Hematopoietic multipotent progenitor cell treated with erythropoietin and hydrocortisone succinate and interleukin-3 and kit ligand, for 17 days (in vitro differentiated cells): Measurements from ENCODE around the gene ZBTB44.
"Not testable (repeated sequence)": the region's sequence is repeated elsewhere in the genome, so short reads cannot be mapped to it uniquely, and the experiment has no call there.

Experiments
- DNase-seq: peaks from one replicate; pipeline ENCODE4 v3.0.0-alpha.2; 2015; ENCODE audit warnings: low spot score

ZBTB44 gene, protein sequence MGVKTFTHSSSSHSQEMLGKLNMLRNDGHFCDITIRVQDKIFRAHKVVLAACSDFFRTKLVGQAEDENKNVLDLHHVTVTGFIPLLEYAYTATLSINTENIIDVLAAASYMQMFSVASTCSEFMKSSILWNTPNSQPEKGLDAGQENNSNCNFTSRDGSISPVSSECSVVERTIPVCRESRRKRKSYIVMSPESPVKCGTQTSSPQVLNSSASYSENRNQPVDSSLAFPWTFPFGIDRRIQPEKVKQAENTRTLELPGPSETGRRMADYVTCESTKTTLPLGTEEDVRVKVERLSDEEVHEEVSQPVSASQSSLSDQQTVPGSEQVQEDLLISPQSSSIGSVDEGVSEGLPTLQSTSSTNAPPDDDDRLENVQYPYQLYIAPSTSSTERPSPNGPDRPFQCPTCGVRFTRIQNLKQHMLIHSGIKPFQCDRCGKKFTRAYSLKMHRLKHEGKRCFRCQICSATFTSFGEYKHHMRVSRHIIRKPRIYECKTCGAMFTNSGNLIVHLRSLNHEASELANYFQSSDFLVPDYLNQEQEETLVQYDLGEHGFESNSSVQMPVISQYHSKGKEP

DNA sequence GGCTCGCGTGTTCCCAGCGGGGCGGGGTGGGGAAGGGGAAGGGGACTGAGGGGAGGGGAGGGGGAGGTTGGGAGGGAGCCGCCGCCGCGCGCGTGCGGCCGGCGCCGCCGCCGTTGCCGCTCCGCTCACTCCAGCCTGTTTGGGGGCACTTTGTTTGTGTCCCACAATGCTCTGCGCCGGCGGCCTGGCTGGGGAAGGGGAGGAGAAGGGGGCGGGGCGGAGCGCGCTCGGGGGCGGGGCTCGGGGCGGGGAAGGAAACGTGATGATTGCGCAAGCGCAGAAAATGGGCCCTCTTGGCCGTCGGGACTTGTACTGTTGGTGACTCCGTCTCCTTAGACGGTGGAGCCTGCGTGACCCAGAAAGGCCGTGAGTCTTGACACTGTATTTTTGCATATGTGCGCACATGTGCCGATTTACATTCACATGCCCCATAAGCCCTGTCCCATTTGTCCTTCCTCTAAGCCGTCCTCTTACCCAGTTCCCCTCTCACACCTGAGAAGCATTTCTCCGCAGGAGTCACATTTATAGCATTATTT lies at the start of gene ZBTB44:
Gene ZBTB44, minus strand, starts transcription at position 168 of the 536 bp plus-strand sequence. CDS start 53,044 bp downstream, outside the sequence.
- peak; percentile 97 for DNase-seq

- DNase-seq, result no peak
These were observed 44.7 kb upstream of the ZBTB44 start for GRCh38 chr11:130359419-130359818.

- DNase-seq, result no peak
These were observed 43.7 kb upstream of the ZBTB44 start for GRCh38 chr11:130358398-130358797.

- DNase-seq, result no peak
These were observed 32.5 kb upstream of the ZBTB44 start for GRCh38 chr11:130347261-130347660.

DNA sequence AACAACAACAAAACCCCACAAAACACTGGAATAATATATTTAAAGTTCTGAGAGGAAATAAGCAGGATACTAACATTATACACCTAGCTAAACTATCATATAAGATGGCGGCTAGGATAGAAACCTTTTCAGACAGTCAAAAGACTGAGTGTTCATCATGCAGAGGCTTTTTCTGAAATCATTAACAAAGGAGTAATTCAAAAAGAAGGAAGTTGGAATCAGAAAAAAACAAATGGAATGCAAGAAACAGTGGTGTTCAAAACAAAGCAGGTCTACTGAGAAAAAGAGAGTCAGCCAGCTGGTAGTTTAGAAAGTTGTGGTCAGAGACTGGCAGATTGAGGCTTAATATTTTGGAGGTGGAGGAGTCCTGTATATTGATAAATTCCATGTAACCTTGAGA lies 30.1 kb upstream of the ZBTB44 start:
- DNase-seq, result no peak

DNA sequence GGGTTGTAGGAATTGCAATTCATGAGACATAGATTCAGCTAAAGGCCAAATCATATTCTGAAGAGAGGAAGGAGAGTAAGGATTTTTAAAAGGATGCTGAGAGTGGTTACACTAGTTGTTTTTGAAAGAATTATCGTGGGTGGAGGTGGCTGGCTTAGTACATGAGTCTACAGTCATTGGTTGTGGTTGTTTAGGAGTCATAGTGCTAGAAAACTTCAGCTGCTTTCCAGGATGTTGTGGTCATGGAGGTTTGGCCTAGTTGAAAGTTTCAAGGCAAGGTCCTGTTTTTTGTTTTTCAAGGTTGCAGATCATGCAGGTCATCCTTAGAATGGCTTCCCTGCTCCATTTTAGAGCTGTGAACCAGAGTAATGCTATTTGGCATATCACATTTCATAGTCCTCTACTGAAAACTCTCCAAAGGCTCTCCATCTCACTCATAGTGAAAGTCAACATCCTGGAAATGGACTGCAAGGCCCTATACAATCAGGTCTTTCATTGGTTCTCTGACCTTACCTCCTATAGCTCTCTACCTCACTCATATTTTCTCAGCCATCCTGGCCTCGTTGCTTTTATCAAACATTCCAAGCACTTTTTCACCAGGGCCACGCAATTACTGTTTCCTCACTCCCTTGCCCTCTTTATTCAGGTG lies 26.1 kb upstream of the ZBTB44 start:
- DNase-seq, result no peak

- no peak for DNase-seq
These were observed 23.9 kb upstream of the ZBTB44 start for GRCh38 chr11:130338667-130339066.

DNA sequence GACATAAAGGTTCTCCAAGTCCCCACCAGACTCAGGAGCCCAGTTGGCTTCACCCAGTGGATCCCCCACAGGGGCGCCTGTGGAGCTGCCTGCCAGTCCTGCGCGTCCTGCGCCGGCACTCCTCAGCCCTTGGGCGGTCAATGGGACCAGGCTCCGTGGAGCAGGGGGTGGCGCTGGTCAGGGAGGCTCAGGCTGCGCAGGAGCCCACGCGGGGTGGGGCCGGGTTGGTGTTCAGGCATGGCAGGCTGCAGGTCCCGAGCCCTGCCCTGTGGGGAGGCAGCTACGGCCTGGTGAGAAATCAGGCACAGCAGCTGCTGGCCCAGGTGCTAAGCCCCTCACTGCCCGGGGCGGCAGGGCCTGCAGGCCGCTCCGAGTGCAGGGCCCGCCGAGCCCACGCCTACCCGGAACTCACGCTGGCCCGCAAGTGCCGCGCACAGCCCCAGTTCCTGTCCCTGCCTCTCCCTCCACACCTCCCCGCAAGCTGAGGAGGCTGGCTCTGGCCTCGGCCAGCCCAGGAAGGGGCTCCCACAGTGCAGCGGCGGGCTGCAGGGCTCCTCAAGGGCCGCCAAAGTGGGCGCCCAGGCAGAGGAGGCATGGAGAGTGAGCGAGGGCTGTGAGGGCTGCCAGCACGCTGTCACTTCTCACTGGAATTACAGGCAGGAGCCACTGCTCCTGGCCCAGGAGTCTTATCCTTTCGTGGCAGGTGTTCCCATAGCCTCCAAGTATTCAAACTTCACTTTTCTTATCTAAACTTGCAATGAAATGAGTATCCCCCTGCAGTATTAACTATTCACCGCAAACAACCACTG lies 22.8 kb upstream of the ZBTB44 start:
- DNase-seq, result no peak

DNA sequence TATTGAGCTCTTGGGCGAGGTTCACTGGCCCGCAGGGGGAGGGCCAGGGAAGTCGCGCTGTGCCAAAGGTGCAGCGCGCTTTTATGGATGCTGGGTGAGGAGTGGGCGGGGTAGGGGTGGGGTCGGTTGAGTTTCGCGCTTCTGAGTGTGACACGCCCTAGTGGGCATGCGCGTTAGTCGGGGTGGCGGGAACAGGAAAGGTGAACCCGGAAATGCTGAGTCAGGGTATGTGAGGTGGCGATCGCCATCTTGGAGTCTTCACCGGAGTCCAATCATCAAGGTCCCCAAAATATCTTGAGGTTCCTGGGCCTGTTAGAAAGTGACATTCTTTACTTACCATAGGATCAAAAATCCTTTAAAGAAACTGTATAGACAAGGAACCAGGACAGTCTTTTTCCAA lies 16.7 kb upstream of the ZBTB44 start:
- not testable (repeated sequence) for DNase-seq

- no peak for DNase-seq
These were observed 15.5 kb upstream of the ZBTB44 start for GRCh38 chr11:130330101-130330684.

DNA sequence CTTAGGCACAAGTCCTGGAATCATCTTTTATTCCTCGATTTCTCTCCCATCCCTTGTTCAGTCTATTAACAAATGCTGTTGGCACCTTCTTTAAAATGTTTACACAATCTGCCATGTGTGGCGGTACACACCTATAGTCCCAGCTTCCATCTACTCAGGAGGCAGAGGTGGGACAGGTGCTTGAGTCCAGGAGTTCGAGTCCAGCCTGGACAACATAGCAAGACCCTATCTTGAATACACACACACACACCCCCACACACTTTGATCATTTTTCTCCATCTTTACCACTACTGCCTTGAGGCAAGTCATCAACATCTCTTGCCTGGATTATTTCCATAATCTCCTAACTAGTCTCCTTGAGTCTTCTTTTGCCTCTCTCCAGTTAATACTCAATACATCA lies 13.7 kb upstream of the ZBTB44 start:
- no peak for DNase-seq

DNA sequence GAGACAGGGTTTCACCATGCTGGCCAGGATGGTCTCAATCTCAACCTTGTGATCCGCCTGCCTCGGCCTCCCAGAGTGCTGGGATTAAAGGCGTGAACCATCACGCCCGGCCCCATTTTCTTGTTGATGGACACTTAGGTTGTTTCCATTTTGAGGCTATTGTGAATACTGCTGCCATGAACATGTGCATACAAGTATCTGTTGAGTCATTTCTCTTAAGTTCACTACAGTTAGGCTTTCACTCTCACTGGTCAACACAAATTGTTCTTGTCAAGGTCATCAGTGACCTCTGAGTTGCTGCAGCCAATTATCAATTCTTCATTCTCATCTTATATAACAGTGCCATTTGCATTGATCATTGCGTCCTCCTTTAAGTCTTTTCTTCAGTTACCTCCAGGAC lies 13.0 kb upstream of the ZBTB44 start:
- DNase-seq, result no peak

GRCh38 chr11:130325691-130326090 lies 11.0 kb upstream of the ZBTB44 start:
- no peak for DNase-seq

- no peak for DNase-seq
These were observed 9.0 kb upstream of the ZBTB44 start for GRCh38 chr11:130323452-130324450.

DNA sequence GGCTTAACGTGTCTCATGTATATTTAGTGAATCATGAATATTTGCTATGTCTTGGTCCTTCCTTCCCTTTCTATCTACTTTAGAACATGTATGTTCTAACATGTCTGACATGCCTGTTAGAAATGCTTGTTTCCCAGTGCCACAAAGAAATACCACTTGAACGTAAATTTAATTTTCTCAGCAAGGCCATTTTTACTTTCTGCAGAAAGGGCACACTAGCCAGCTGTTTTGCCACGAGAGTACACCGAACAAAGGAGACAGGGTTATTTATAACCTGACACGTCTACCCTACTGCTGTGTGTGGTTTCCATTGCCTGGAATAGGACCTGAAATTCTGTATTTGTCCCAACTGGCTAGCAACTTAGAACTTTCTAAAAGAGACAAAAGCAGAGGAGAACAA lies 7.4 kb upstream of the ZBTB44 start:
- DNase-seq, result no peak

DNA sequence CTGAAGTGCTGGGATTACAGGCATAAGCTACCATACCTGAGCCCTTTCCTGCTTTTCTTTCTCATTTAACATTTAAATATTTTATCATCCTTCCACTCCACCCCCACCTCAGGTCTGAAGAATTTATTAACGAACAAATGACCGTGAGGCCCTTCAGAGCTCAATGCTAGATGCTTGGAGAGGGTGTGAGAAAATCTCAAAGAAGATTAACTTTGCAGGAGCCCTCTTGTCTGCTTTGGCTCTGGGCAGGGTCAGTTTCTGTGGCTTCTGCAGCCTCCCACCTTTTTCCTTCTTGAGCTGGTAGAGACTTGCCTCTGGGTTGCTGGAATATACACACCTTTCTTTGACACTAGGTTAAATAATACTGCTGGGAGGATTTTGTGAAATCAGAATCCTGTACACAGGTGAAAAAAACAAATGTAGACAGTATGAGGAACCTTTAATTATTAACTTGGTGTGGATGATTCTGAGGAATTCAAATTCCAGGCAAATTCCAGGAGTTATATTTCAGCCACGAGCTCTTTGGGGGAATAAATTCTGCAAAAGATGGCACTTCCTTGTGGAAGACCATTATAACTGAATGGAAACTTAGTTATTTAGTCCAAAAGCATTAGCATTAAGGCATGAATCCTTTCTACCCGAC lies 3.4 kb upstream of the ZBTB44 start:
- DNase-seq, result no peak

DNA sequence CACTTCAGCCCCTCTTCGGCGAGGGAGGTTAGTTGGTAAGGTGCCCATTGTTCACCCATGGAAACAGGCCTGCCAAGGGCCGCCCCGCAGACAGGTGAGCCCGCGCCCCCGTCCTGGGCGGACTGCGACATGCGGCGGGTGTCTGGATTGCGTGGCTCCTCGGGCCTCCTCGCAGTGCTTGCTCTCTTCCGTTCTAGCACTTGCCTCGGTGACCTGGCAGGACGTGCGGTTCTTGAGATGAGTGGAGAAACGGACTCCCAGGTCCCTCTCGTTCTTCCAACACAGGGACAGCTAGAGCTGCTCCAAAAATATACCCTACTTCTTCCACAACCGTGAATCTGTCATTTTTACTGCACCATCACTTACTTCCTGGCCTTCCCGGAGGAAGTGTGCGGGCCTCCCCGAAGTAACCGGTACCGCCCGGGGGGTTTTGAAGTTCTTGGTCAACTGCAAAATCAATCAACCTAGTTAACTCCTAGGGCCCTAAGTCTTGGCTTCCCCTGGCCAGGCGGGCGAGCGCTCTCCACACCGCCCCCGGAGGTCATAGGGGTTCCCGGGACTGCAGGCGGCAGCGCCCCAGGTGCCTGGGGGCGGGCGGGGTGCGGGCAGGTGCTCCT lies 745 bp upstream of the ZBTB44 start:
- DNase-seq, result peak; percentile 50

- DNase-seq, result peak; percentile 83
These were observed 450 bp downstream of the ZBTB44 start for GRCh38 chr11:130314184-130314749.
